HepG2 (cell line): ENCODE results near the gene PRKAG3.

Source experiments
- CHD2 ChIP-seq: IDR thresholded peaks from 2 replicates; pipeline ENCODE4 v1.6.1; 2011; ENCODE audit warnings: low read depth, low read length, improper control_type of control experiment
- CTCF ChIP-seq: sonication (generic); formaldehyde crosslinking; IDR thresholded peaks from 2 replicates; pipeline ENCODE4 v1.5.0; 2020; ENCODE audit warnings: mild to moderate bottlenecking, missing genetic modification reagents, moderate library complexity
- DR1 ChIP-seq: sonication (generic); formaldehyde crosslinking; IDR thresholded peaks from 2 replicates; pipeline ENCODE4 v1.8.0; 2021; ENCODE audit warnings: mild to moderate bottlenecking, missing genetic modification reagents, inconsistent platforms
- HOXD1 ChIP-seq: sonication (generic); formaldehyde crosslinking; IDR thresholded peaks from 2 replicates; pipeline ENCODE4 v1.5.0; 2020; ENCODE audit warnings: missing genetic modification reagents
- NFYB ChIP-seq: sonication (generic); formaldehyde crosslinking; IDR thresholded peaks from 2 replicates; pipeline ENCODE4 v1.4.0; 2020; ENCODE audit warnings: missing genetic modification reagents
- POLR2A ChIP-seq, 2 experiments: IDR thresholded peaks; 2 replicates each; pipeline ENCODE4 v1.6.1; 2011; ENCODE audit warnings: low read depth in 2 of 2, low read length in 2 of 2, mild to moderate bottlenecking in 1 of 2, moderate library complexity in 1 of 2; ENCODE audit not compliant: insufficient read depth in 1 of 2
- PPARG ChIP-seq: conservative IDR thresholded peaks from 2 replicates; pipeline ENCODE4 v1.6.1; 2016; ENCODE audit warnings: missing biosample characterization, missing genetic modification reagents
- RNF219 ChIP-seq: sonication (generic); formaldehyde crosslinking; IDR thresholded peaks from 2 replicates; pipeline ENCODE4 v1.5.0; 2020; ENCODE audit warnings: mild to moderate bottlenecking, missing genetic modification reagents
- SALL2 ChIP-seq: sonication (generic); formaldehyde crosslinking; IDR thresholded peaks from 2 replicates; pipeline ENCODE4 v1.8.1; 2023; ENCODE audit warnings: mild to moderate bottlenecking, missing genetic modification reagents, inconsistent platforms
- SMARCE1 ChIP-seq: fragments of 450-650 bp; IDR thresholded peaks from 2 replicates; pipeline ENCODE4 v1.6.1; 2017; ENCODE audit warnings: borderline replicate concordance
- ZNF251 ChIP-seq: sonication (generic); formaldehyde crosslinking; IDR thresholded peaks from 2 replicates; pipeline ENCODE4 v1.9.0; 2021; ENCODE audit warnings: mild to moderate bottlenecking, missing genetic modification reagents
- ZNF362 ChIP-seq: sonication (generic); formaldehyde crosslinking; IDR thresholded peaks from 2 replicates; pipeline ENCODE4 v1.4.0; 2020; ENCODE audit warnings: missing genetic modification reagents, mild to moderate bottlenecking, borderline replicate concordance
- TF ChIP-seq, protein P1 (sequence below): sonication (generic); formaldehyde crosslinking; IDR thresholded peaks from 2 replicates; pipeline ENCODE4 v1.9.0; 2021; ENCODE audit warnings: missing genetic modification reagents, mild to moderate bottlenecking, borderline replicate concordance
- TF ChIP-seq, protein P2 (sequence below): sonication (generic); formaldehyde crosslinking; IDR thresholded peaks from 2 replicates; pipeline ENCODE4 v1.5.1; 2020; ENCODE audit warnings: missing genetic modification reagents, mild to moderate bottlenecking, borderline replicate concordance

DNA sequence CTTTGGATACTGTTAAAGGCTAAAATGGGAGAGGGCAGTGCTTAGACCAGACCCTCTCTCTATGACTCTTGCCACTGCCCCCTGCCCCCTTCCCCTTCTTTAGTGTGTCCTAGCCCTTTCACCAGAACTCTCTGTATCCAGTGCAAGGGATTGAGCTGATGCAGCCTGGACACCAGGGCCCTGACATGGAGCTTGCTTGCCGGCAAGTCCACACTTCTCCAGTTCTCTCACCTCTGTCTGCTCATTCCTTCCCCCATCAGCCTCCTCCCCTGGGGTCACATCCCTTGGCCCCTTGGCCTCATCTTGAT, 26.5 kb upstream of the PRKAG3 start:
- no peak for TF ChIP-seq ZNF362 (CRISPR knock-in tag)
- TF ChIP-seq NFYB = no peak
- no peak for TF ChIP-seq CHD2
- no peak for TF ChIP-seq DR1 (CRISPR knock-in tag)
- no peak for TF ChIP-seq POLR2A (IDR thresholded peaks at IDR 0.05; ENCODE audit: insufficient read depth in 1 of 2, low read depth in 2 of 2, low read length in 2 of 2)
- TF ChIP-seq SALL2 = no peak
- TF ChIP-seq HOXD1 (CRISPR knock-in tag) = no peak
- no peak for TF ChIP-seq PPARG (CRISPR knock-in tag)
- TF ChIP-seq RNF219 (CRISPR knock-in tag) = no peak
- TF ChIP-seq ZNF251 = no peak
- TF ChIP-seq CTCF (CRISPR knock-in tag) = no peak
- no peak for TF ChIP-seq SMARCE1
- TF ChIP-seq, protein P1, sequence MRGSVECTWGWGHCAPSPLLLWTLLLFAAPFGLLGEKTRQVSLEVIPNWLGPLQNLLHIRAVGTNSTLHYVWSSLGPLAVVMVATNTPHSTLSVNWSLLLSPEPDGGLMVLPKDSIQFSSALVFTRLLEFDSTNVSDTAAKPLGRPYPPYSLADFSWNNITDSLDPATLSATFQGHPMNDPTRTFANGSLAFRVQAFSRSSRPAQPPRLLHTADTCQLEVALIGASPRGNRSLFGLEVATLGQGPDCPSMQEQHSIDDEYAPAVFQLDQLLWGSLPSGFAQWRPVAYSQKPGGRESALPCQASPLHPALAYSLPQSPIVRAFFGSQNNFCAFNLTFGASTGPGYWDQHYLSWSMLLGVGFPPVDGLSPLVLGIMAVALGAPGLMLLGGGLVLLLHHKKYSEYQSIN (CRISPR knock-in tag) = no peak
- TF ChIP-seq, protein P2, sequence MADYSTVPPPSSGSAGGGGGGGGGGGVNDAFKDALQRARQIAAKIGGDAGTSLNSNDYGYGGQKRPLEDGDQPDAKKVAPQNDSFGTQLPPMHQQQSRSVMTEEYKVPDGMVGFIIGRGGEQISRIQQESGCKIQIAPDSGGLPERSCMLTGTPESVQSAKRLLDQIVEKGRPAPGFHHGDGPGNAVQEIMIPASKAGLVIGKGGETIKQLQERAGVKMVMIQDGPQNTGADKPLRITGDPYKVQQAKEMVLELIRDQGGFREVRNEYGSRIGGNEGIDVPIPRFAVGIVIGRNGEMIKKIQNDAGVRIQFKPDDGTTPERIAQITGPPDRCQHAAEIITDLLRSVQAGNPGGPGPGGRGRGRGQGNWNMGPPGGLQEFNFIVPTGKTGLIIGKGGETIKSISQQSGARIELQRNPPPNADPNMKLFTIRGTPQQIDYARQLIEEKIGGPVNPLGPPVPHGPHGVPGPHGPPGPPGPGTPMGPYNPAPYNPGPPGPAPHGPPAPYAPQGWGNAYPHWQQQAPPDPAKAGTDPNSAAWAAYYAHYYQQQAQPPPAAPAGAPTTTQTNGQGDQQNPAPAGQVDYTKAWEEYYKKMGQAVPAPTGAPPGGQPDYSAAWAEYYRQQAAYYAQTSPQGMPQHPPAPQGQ = no peak
